ENCODE results near the gene FAF2.
A peak's percentile ranks its signal among the peaks of the same experiment; 100 is the strongest.

The FAF2 gene, protein sequence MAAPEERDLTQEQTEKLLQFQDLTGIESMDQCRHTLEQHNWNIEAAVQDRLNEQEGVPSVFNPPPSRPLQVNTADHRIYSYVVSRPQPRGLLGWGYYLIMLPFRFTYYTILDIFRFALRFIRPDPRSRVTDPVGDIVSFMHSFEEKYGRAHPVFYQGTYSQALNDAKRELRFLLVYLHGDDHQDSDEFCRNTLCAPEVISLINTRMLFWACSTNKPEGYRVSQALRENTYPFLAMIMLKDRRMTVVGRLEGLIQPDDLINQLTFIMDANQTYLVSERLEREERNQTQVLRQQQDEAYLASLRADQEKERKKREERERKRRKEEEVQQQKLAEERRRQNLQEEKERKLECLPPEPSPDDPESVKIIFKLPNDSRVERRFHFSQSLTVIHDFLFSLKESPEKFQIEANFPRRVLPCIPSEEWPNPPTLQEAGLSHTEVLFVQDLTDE

DNA sequence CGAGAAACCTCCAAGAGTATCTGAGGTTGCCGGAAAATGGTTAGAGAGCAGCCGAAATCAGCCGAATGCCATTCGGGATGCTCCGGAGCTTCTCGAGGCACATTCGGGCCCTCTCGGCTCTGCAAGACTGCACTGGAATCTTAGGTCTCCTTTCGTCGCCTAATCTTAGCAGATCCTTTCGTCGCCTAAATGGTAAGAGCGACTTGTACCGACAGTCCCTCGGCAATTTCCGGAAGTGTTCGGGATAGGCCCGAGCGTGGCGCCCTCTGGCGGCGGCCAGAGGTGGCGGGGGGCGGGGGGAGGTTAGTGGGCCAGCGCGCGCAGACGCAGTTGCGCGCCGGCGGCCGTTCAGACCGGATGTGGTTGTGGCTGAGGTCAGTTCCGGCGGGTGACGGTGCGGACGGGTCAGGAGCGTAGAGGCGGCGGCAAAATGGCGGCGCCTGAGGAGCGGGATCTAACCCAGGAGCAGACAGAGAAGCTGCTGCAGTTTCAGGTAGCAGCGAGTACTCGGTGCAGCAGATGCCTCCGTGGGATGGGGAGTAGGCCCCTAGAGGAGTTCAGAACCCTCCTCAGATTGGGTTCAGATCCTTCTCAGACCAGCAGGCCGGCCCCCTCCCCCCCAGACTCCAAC lies at the start of gene FAF2:
FAF2 (plus strand) TSS at position 408 of the 631 bp plus-strand sequence; CDS start at position 431, 23 bp downstream.
- DNase-seq: peak; percentile 98
- H3K79me2 ChIP-seq (ENCODE audit: insufficient read depth, low read length): peaks cover 56% of the 10 kb centered on the region
- H3K36me3 ChIP-seq (ENCODE audit: insufficient read depth, low read length): peaks cover 12% of the 10 kb centered on the region
- H3K9ac ChIP-seq (ENCODE audit: low read depth, low read length): peak within 1 kb of the TSS; percentile 92
- peak within 1 kb of the TSS; percentile 67 to 82 for H3K4me3 ChIP-seq (ENCODE audit: low read depth in 1 of 2, low read length in 2 of 2)
- H3K27ac ChIP-seq (ENCODE audit: low read length): peak within 1 kb of the TSS; percentile 95
- peak within 1 kb of the TSS; percentile 89 for H3K4me2 ChIP-seq (ENCODE audit: insufficient read depth, low read length)
- H3K4me1 ChIP-seq (ENCODE audit: insufficient read depth, low read length): peaks cover 30% of the 10 kb centered on the region
- H3K9me3 ChIP-seq (ENCODE audit: insufficient read depth, low read length, severe bottlenecking): no peaks in the 10 kb centered on the region
- H4K20me1 ChIP-seq (ENCODE audit: insufficient read depth, low read length): 0 out of 2 replicates have a peak, but pooled peaks cover 3% of the 10 kb centered on the region
- H3K27me3 ChIP-seq (ENCODE audit: insufficient read depth, low read length, poor library complexity): no peaks in the 10 kb centered on the region
- ATAC-seq (ENCODE audit: insufficient read depth, low read depth): peak; percentile 95
- peak within 1 kb of the TSS; percentile 89 for H2AFZ ChIP-seq (ENCODE audit: low read depth, low read length)
- TF ChIP-seq EZH2 (IDR thresholded peaks at IDR 0.05; ENCODE audit: borderline replicate concordance, low read depth, low read length, severe bottlenecking): no peak
- TF ChIP-seq, protein P1, sequence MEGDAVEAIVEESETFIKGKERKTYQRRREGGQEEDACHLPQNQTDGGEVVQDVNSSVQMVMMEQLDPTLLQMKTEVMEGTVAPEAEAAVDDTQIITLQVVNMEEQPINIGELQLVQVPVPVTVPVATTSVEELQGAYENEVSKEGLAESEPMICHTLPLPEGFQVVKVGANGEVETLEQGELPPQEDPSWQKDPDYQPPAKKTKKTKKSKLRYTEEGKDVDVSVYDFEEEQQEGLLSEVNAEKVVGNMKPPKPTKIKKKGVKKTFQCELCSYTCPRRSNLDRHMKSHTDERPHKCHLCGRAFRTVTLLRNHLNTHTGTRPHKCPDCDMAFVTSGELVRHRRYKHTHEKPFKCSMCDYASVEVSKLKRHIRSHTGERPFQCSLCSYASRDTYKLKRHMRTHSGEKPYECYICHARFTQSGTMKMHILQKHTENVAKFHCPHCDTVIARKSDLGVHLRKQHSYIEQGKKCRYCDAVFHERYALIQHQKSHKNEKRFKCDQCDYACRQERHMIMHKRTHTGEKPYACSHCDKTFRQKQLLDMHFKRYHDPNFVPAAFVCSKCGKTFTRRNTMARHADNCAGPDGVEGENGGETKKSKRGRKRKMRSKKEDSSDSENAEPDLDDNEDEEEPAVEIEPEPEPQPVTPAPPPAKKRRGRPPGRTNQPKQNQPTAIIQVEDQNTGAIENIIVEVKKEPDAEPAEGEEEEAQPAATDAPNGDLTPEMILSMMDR (IDR thresholded peaks at IDR 0.05; ENCODE audit: borderline replicate concordance, extremely low read depth, low read length, poor library complexity, severe bottlenecking): peak; percentile 99

DNA sequence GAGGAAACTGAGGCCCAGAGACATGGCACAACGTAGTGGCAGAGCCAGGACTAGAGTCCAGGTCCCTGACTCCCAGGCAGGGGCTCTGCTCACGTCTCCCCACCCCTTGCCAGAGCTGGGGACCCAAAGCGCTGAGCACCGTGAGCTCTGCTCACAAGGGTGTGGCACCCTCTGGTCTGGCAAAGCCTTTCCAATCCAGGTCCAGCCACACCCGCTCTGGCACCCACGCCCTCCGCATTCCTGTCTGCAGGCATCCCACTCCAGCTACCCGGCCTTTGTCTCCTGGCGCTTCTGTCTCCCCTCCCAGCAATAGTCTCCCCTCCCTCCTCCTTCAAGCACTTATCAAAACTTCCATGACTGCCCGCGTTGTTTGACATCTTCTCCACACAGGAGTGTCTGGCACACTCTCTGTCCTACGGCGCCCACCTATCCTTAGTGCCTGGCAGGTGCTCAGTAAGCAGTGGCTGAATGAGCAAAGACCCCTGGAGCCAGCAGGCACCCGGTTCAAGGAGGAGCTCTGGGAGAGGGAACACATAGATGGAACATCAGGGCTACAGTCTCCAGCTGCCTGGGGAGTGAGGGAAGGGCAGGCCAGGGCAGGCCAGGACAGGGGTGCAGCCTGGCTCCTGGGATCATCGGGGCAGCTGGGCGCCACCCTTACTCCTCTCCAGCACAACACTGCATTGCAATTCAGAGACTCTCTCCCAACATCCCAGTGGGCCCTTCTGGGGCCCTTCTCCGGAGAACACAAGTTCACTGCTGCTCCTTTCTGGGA lies 47.6 kb upstream of the FAF2 start:
- TF ChIP-seq EZH2 (IDR thresholded peaks at IDR 0.05; ENCODE audit: borderline replicate concordance, low read depth, low read length, severe bottlenecking): no peak
- TF ChIP-seq, protein P1 (IDR thresholded peaks at IDR 0.05; ENCODE audit: borderline replicate concordance, extremely low read depth, low read length, poor library complexity, severe bottlenecking): no peak
- Histone ChIP-seq H3K4me1 (ENCODE audit: insufficient read depth, low read length) (no peaks in the 10 kb centered on the region), H2AFZ (ENCODE audit: low read depth, low read length) (no peak overlapping the region), H3K36me3 (ENCODE audit: insufficient read depth, low read length) (peaks cover 23% of the 10 kb centered on the region), H3K4me3 (ENCODE audit: low read depth in 1 of 2, low read length in 2 of 2) (no peak overlapping the region), H3K9me3 (ENCODE audit: insufficient read depth, low read length, severe bottlenecking) (no peaks in the 10 kb centered on the region), H3K4me2 (ENCODE audit: insufficient read depth, low read length) (no peak overlapping the region), H4K20me1 (ENCODE audit: insufficient read depth, low read length) (no peaks in the 10 kb centered on the region), H3K9ac (ENCODE audit: low read depth, low read length) (no peak overlapping the region), H3K79me2 (ENCODE audit: insufficient read depth, low read length) (no peaks in the 10 kb centered on the region), H3K27me3 (ENCODE audit: insufficient read depth, low read length, poor library complexity) (no peaks in the 10 kb centered on the region), H3K27ac (ENCODE audit: low read length) (no peak overlapping the region)
- no peak for ATAC-seq (ENCODE audit: insufficient read depth, low read depth)
- DNase-seq: no peak

DNA sequence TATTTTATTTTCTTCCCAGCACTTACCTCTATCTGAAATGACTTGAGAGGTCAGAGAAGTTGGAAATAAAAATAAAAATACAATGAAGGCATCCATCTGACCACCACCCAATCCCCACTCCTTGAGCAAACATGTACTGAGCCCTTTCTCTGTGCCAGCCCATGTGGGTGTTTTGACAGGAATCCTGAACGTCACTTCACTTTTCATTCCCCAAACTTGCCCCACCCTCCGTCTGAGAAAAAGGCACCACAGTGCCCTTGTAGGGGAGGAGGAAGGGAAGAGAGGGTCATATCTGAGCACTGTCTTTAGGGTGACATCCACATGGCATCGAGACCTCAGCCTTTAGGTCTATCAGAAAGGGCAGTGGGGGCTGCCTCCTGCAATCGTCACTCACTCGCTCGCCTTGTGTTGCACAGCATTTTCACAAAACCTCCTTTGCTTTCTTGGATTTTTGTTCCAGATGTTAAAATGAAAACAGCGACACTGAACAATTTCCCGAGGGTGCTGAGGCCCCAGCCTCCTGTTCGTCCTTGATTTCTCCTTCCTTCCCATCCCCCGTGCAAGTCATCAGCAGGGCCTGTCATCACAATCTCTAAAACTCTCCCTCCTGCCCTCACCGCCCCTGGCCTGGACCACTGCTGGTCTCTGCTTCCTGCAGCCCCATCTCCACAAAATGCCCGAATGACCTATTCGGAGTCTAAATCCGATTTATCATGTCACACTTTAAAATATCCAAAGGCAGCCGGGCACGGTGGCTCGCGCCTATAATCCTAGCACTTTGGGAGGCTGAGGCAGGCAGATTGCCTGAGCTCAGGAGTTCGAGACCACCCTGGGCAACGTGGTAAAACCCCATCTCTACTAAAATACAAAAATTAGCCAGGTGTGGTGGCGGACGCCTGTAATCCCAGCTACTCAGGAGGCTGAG lies 46.6 kb upstream of the FAF2 start:
- no peaks in the 10 kb centered on the region for H3K27me3 ChIP-seq (ENCODE audit: insufficient read depth, low read length, poor library complexity)
- peaks cover 25% of the 10 kb centered on the region for H3K36me3 ChIP-seq (ENCODE audit: insufficient read depth, low read length)
- TF ChIP-seq EZH2 (IDR thresholded peaks at IDR 0.05; ENCODE audit: borderline replicate concordance, low read depth, low read length, severe bottlenecking): no peak
- TF ChIP-seq, protein P1 (IDR thresholded peaks at IDR 0.05; ENCODE audit: borderline replicate concordance, extremely low read depth, low read length, poor library complexity, severe bottlenecking): no peak
- H3K4me2 ChIP-seq (ENCODE audit: insufficient read depth, low read length): no peak overlapping the region
- no peak overlapping the region for H3K27ac ChIP-seq (ENCODE audit: low read length)
- no peak for ATAC-seq (ENCODE audit: insufficient read depth, low read depth)
- no peak overlapping the region for H2AFZ ChIP-seq (ENCODE audit: low read depth, low read length)
- no peak overlapping the region for H3K9ac ChIP-seq (ENCODE audit: low read depth, low read length)
- no peak for DNase-seq
- H3K9me3 ChIP-seq (ENCODE audit: insufficient read depth, low read length, severe bottlenecking): no peaks in the 10 kb centered on the region
- H4K20me1 ChIP-seq (ENCODE audit: insufficient read depth, low read length): no peaks in the 10 kb centered on the region
- no peaks in the 10 kb centered on the region for H3K4me1 ChIP-seq (ENCODE audit: insufficient read depth, low read length)
- no peaks in the 10 kb centered on the region for H3K79me2 ChIP-seq (ENCODE audit: insufficient read depth, low read length)
- no peak overlapping the region for H3K4me3 ChIP-seq (ENCODE audit: low read depth in 1 of 2, low read length in 2 of 2)
